Measurements from ENCODE around the gene EMILIN3.

Gene EMILIN3

DNA sequence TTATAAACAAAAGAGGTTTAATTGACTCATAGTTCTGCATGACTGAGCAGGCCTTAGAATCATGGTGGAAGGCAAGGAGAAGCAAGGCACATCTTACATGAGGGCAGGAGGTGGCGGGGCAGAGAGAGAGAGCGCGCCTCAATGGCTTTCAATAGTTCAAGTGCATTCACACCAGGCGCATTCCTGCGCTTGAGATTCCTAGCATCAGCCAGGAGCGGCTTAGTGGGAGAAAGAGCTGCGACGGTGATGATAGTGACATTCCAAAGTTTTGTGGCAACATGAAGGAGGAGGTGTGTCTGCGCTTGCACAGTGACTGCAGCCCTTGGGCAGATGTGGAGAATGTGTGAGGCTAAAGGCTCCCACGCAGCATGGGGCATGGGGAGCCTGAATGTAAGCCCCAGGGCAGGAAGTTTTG is 25.0 kb upstream of the EMILIN3 start:
- no peak for DNase-seq

GRCh38 chr20:41390889-41391288 is 24.3 kb upstream of the EMILIN3 start:
- no peak for DNase-seq

DNA sequence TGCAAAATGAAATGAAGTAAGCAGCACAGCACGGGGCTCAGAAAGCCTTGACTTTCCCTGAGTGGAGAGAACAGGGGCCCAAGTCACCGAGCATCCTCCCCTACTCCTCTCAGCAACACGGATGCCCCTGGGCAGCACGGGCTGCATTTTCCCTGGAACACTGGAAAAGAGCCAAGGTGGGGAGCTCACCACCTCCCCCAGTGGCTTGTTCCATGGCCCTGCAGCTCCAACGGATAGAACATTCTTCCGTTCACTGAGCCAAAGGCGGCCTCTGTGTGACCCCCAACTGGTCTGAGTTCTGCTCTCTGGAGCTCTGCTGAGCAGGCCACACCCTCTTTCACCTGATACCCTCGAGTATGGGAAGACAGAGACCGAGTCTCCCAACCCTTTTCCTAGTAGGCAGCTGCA is 20.8 kb upstream of the EMILIN3 start:
- peak; percentile 36 for DNase-seq

- peak; percentile 6 for DNase-seq
Observed at GRCh38 chr20:41386502-41387427, 20.1 kb upstream of the EMILIN3 start.

- DNase-seq: no peak
Observed at GRCh38 chr20:41382791-41383305, 16.2 kb upstream of the EMILIN3 start.

DNA sequence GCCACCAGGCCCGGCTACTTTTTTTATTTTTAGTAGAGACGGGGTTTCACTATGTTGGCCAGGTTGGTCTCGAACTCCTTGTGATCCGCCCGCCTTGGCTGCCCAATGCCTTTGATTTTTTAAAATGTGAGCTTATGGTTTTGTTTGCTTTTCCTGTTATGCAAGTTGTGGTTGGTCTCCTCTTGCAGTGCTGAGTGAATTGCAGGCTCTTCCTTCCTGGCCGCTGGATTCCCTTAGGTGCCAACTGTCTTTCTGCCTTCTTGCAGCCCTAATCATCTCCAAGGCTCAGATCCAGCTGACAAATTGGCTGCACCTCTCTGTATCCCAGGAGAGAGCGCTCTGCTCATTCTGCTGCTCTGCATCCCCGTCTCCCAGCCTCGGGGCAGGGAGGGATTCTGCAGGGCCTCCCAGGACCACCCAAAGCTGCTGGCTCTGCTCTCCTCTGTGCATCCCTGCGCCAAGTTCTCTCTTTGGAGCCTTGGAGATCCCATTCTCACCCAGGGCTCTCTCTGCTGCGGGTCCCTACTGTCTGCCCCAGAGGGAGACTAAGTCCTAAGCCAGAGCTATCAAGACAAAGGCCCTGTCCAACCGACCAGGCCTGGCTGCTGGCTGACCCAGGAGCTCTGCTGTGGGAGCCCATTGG is 14.1 kb upstream of the EMILIN3 start:
- DNase-seq: no peak

GRCh38 chr20:41379551-41379950 is 12.9 kb upstream of the EMILIN3 start:
- DNase-seq: no peak

DNA sequence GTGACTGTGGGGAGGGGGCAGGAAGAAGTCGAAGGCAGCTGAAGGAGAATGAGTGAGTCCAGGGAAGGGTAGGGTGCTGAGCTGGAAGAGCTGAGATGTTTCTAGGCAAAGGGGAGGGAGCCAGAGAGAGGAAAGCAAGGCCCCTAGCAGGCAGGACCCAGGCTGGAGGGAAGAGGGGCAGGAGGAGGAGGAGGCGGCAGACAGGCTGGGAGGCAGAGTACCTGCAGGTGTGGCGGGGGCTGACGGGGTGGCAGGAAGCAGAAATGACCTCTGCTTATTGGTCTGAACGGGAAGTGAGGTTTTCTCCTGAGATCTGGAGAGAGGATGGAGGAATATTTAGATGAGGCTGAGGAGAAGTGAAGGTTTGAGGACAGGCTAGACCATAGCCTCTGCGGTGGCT is 10.7 kb upstream of the EMILIN3 start:
- DNase-seq: no peak

DNA sequence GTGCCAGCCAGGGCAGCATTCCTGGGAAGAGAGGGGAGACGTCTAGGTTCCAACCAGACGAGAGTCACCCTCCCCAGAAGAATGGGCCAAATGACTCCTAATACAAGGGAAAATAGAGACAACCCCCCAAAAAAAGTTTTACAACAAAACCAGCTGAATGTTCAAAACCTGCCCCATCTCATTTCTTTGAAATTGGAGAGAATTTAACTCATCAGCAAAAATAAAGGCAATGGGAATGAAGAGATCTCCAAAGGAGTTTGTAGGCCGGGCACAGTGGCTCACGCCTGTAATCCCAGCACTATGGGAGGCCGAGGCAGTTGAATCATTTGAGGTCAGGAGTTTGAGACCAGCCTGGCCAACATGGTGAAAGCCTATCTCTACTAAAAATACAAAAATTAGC is 9.7 kb upstream of the EMILIN3 start:
- DNase-seq: no peak

GRCh38 chr20:41375846-41376245 is 9.2 kb upstream of the EMILIN3 start:
- DNase-seq: no peak

- DNase-seq: no peak
Observed at GRCh38 chr20:41373931-41374920, 7.6 kb upstream of the EMILIN3 start.

DNA sequence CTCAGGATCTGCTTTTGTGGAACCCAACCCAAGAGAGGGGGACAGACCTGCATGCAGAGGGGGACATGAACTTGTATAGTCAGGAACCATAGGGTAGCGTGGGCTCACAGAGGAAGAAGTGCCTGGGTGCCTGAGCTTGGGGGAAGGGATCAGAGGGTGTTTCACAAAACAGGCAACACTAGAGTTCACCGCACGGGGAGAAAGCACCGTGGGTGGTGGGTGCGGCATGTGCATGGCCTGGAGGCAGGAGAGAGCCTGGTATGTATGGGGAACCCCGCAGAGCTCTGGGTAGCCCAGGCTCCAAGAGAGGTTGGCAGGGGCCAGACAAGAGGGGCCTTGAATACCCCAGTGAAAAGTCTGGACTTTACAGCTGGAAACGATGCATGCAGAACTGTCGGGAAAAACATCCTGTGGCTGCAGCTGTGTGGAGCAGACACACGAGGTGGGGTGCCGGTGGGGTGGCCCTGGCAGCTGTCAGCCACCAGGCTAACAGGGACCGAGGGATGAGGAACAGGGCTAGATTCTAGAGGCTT is 6.7 kb upstream of the EMILIN3 start:
- DNase-seq: peak; percentile 32

DNA sequence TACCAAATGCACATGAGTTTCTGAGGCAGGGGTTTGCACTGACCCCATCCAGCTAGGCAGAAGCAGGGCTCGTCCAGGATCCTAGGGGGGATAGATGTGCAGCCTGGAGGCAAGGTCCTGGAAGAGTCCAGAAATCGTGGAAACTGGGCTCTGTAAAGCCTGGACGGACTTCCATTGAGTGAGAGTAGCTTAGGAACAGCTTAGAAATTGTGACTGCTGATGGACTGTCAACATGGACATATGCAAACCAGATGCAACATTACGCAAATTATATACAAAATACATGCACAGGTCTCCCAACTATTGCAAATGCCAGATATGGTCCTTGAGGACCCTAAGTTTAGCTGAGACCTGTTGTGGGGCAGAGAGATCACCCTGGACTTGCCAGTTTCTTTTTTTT is 4.8 kb upstream of the EMILIN3 start:
- no peak for DNase-seq

DNA sequence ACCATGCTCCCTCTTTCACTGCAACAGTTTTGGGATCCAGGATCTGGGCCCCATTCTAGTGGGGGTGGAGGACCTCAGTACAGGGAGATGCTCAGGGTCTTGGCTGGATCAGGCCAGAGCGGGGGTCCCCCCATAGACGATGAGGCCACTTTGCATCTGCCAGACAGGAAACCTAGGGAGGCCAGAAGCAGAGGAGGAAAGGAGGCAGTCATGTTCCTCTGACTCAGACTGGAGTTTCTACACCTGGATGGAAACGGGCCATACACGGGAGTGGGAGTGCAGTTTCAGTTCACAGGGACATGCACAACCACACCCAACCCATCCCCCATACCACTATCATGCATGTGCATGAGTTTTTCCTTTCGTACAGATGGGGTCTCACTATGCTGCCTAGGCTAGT is 3.6 kb upstream of the EMILIN3 start:
- DNase-seq: no peak

DNA sequence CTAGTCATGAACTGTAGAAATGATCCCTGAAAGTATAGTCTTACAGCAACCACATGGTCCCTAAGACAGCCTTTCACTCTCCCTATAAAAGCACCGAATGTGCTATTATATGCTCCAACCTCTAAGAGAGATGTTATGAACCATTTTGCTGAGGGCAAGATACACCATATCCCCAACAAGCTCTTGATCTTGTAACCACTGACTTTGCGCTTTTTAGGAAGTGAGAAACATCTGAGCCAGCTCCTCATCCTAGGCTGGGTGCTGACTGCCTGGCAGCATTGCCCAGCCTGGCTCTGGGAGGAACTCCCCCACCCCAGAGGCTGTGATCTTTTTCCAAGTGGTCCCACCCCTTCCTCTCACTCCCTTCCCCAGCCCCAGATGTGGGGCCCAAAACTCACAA is 3.1 kb upstream of the EMILIN3 start:
- no peak for DNase-seq

GRCh38 chr20:41367956-41368355 is 1.3 kb upstream of the EMILIN3 start:
- DNase-seq: no peak

- no peak for DNase-seq
Observed at GRCh38 chr20:41367393-41367695, 726 bp upstream of the EMILIN3 start.

- peak; percentile 51 for DNase-seq
Observed at GRCh38 chr20:41365777-41366545, 657 bp downstream of the EMILIN3 start.

GRCh38 chr20:41364967-41365765 is 1.5 kb downstream of the EMILIN3 start:
- no peak for DNase-seq

DNA sequence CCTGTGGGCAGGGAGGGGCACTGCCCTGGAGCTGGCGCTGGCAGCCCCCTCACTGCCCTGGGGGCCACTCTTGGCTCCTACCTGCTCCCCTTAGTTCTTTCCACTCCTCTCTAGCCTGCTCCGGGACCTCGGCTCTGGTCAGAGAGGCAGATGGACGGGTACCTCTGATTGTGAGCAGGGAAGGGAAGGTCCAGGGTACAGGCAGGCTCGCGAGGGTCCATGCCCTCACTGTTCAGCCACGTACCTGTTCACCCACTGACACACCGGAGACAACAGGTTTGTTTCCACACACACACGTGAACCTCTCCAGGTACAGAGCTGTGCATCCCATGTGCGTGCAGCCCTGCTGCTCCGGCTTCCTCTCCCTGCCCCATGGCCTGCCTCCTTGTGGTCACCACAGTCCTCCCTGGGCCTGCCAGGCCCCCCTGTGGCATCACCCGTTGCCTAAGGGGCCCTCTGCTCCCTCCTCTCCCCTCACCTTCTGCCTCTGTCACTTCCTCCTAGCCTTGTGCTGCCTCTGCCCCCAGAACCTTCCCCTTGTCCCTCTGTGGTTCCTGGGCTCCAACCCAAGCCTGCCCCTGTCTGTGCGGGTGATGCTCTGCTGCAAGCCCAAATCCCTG is 2.3 kb downstream of the EMILIN3 start:
- DNase-seq: no peak

DNA sequence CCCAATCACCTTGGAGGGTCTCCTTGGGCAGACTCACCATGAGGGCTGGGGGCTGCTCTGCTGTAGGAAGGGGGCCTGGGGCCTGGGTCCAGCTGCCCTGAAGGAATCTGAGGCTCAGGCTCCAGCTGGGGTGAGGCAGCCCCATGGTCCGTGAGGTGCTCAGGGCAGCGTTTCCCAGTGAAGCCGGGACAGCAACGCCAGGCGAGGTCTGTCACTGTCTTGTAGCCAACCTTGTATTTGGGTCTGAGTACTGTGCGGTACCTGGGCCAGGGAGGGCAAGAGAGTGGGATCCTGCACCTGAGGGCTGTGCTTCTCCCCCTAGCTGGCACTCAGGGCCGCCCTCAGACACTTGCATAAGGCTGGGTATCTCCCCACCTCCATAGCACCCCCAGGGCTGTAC is 3.0 kb downstream of the EMILIN3 start:
- DNase-seq: no peak
